ENCODE results near the gene DBET.
"Not testable (repeated sequence)": the region's sequence is repeated elsewhere in the genome, so short reads cannot be mapped to it uniquely, and the experiment has no call there.

Gene DBET

GRCh38 chr4:190049378-190050239 is 14.7 kb upstream of the DBET start:
- DNase-seq (ENCODE audit: low spot score); in situ Hi-C loops (cut with MboI; ENCODE audit: low sequenced_read_pairs, unreplicated experiment): not testable (repeated sequence)

GRCh38 chr4:190058997-190059396 is 5.3 kb upstream of the DBET start:
- in situ Hi-C loops (cut with MboI; ENCODE audit: low sequenced_read_pairs, unreplicated experiment); DNase-seq (ENCODE audit: low spot score): not testable (repeated sequence)

- DNase-seq (ENCODE audit: low spot score); in situ Hi-C loops (cut with MboI; ENCODE audit: low sequenced_read_pairs, unreplicated experiment): not testable (repeated sequence)
Observed at GRCh38 chr4:190064805-190065204, 503 bp downstream of the DBET start.

DNA sequence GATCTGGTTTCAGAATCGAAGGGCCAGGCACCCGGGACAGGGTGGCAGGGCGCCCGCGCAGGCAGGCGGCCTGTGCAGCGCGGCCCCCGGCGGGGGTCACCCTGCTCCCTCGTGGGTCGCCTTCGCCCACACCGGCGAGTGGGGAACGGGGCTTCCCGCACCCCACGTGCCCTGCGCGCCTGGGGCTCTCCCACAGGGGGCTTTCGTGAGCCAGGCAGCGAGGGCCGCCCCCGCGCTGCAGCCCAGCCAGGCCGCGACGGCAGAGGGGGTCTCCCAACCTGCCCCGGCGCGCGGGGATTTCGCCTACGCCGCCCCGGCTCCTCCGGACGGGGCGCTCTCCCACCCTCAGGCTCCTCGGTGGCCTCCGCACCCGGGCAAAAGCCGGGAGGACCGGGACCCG is 4.0 kb downstream of the DBET start:
- in situ Hi-C loops (cut with MboI; ENCODE audit: low sequenced_read_pairs, unreplicated experiment), result not testable (repeated sequence)

DNA sequence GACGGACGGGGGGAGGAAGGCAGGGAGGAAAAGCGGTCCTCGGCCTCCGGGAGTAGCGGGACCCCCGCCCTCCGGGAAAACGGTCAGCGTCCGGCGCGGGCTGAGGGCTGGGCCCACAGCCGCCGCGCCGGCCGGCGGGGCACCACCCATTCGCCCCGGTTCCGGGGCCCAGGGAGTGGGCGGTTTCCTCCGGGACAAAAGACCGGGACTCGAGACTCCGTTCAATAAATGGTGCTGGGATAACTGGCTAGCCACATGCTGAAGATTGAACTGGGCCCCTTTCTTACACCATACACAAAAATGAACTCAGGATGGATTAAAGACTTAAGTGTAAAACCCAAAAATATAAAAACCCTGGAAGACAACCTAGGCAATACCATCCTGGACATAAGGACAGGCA is 28.8 kb downstream of the DBET start:
- DNase-seq (ENCODE audit: low spot score); in situ Hi-C loops (cut with MboI; ENCODE audit: low sequenced_read_pairs, unreplicated experiment): not testable (repeated sequence)

More for the DNA sequence above, 4.0 kb downstream of the DBET start:
- not testable (repeated sequence) for DNase-seq (ENCODE audit: low spot score)

DNA sequence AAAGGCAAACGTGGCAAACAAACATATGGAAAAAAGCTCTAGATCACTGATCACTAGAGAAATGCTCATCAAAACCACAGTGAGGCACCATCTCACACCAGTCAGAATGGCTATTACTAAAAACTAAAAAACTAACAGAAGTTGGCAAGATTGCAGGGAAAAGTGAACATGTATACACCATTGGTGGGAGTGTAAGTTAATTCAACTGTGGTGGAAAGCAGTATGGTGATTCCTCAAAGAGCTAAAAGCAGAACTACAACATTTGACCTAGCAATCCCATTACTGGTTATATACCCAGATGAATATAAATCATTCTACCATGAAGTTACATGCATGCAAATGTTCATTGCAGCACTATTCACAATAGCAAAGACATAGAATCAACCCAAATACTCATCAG is 29.7 kb downstream of the DBET start:
- in situ Hi-C loops (cut with MboI; ENCODE audit: low sequenced_read_pairs, unreplicated experiment), result not testable (repeated sequence)

GRCh38 chr4:190095335-190095734 is 31.0 kb downstream of the DBET start:
- in situ Hi-C loops (cut with MboI; ENCODE audit: low sequenced_read_pairs, unreplicated experiment); DNase-seq (ENCODE audit: low spot score): not testable (repeated sequence)

More for the DNA sequence above, 29.7 kb downstream of the DBET start:
- DNase-seq (ENCODE audit: low spot score), result not testable (repeated sequence)

DNA sequence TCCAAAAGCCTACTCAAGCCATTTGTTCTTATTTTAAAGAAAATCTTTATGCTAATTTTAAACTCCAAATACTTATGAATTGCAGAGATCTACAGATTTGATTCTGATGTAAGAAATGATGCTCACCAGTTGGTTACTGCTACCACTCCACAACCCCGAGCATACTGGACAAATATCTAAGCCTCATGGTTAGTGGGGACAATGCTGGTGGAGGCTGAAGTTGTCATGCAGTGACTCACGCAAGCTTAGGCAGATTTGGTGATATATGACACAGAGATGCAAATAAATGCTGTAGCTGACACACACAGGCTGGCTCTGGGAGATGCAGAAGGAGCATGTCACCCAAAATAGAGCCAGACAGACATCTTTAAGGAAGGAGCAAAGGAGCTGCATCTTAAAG is 35.3 kb downstream of the DBET start:
- in situ Hi-C loops (cut with MboI; ENCODE audit: low sequenced_read_pairs, unreplicated experiment); DNase-seq (ENCODE audit: low spot score): not testable (repeated sequence)

GRCh38 chr4:190101525-190101924 is 37.2 kb downstream of the DBET start:
- DNase-seq (ENCODE audit: low spot score); in situ Hi-C loops (cut with MboI; ENCODE audit: low sequenced_read_pairs, unreplicated experiment): not testable (repeated sequence)

DNA sequence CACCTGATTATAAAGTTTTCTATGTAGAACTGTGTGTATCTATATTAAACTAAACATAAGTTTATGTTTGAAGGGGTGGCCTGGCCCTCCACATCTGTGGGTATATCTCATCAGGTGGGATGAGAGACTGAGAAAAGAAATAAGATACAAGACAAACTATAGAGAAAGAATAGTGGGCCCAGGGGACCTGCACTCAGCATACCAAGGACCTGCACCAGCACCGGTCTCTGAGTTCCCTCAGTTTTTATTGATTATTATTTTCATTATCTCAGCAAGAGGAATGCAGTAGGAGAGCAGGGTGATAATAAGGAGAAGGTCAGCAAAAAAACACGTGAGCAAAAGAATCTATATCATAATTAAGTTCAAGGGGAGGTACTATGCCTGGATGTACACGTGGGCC is 41.9 kb downstream of the DBET start:
- in situ Hi-C loops (cut with MboI; ENCODE audit: low sequenced_read_pairs, unreplicated experiment); DNase-seq (ENCODE audit: low spot score): not testable (repeated sequence)

GRCh38 chr4:190106611-190107480 is 42.5 kb downstream of the DBET start:
- DNase-seq (ENCODE audit: low spot score); in situ Hi-C loops (cut with MboI; ENCODE audit: low sequenced_read_pairs, unreplicated experiment): not testable (repeated sequence)

DNA sequence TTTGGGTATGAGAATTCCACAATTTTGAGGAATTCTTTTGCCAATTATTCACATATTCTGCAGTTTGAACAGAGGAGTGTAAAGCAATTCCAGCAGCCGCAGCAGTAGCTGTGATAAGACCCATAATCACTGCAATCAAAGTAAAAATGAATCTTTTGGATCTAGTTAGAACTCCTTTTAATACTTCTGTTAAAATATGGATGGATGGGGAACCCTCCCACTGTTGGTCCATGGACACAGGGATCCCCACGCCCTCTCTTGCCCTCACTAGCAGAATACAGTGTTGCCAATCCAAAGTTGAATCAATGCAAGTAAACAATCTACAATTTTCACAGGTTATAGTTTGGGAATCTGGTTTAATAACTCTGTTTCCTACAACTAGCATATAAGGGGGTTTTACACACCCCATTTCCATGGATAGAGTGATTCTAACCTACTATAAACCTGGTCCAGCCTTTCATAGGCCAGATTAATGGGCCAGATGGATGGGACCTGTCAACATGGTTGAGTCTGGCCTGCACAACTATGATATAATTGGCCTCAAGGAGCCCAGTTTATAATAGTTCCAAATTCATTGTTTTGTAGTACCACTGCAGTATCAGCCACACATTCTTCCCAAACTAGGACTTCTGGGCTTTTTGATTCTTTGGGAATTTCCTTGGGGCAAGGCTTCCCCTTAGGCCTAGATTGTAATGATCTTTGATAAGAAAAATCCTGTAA is 43.6 kb downstream of the DBET start:
- DNase-seq (ENCODE audit: low spot score); in situ Hi-C loops (cut with MboI; ENCODE audit: low sequenced_read_pairs, unreplicated experiment): not testable (repeated sequence)

GRCh38 chr4:190108756-190109155 is 44.5 kb downstream of the DBET start:
- DNase-seq (ENCODE audit: low spot score); in situ Hi-C loops (cut with MboI; ENCODE audit: low sequenced_read_pairs, unreplicated experiment): not testable (repeated sequence)

- DNase-seq (ENCODE audit: low spot score); in situ Hi-C loops (cut with MboI; ENCODE audit: low sequenced_read_pairs, unreplicated experiment): not testable (repeated sequence)
Observed at GRCh38 chr4:190109390-190110011, 45.2 kb downstream of the DBET start.

DNA sequence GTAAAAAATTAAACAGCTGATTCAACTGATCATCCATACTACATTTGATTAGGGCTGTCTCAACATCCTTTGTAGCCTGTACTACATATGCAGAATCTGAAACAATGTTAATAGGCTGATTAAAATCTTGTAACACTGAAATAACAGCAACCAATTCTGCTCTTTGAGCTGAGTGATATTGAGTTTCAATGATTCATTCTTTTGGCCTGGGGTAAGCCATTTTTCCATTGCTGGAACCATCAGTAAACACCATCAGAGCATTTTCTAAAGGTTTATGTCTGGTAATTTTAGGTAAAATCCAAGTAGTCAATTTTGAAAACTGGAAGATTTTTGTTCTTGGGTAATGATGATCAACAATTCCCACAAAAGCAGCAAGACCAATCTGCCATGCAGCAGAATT is 45.7 kb downstream of the DBET start:
- in situ Hi-C loops (cut with MboI; ENCODE audit: low sequenced_read_pairs, unreplicated experiment); DNase-seq (ENCODE audit: low spot score): not testable (repeated sequence)

DNA sequence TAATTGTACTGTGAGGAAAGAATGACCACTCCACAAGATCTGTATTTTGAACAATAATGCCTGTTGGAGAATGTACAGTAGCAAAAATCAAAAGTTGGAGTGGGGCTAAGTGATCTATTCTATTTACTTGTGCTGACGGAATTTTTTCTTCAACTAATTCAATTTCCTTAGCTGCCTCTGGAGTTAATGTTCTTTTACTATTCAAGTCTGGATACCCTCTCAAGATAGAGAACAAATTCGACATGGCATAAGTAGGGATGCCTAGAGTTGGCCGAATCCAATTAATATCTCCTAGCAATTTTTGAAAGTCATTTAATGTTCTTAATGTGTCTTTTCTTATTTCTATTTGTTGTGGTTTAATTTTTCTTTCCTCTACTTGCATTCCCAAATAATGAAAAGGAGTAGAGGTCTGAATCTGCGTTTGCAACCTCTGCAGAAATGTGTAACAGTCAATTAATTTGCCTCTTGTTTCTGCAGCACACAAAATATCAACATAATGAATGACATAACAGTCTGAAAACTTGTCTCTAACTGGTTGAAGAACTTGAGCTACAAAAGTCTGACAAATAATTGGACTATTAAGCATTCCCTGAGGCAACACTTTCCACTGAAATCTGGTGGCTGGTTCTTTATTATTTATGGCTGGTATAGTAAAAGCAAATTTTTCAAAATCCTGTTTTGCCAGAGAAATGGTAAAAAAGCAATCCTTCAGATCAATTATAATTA is 46.4 kb downstream of the DBET start:
- in situ Hi-C loops (cut with MboI; ENCODE audit: low sequenced_read_pairs, unreplicated experiment); DNase-seq (ENCODE audit: low spot score): not testable (repeated sequence)

DNA sequence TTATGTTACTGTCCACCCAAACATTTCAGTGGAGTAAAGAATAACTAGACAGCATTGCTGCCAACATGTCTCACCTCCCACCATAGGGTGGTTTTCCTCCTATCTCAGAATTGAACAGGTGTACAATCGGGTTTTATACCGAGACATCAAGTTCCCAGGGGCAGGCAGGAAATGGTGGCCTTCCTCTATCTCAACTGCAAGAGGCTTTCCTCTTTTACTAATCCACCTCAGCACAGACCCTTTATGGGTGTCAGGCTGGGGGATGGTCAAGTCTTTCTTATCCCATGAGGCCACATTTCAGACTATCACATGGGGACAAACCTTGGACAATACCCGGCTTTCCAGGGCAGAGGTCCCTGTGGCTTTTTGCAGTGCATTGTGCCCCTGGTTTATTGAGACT is 48.6 kb downstream of the DBET start:
- in situ Hi-C loops (cut with MboI; ENCODE audit: low sequenced_read_pairs, unreplicated experiment); DNase-seq (ENCODE audit: low spot score): not testable (repeated sequence)

Measured in GM13976 (cell line).